Hepatocyte (in vitro differentiated cells): ENCODE measurements around the gene CRNN.

Experiments
- CTCF ChIP-seq: fragments of 200-600 bp; sonication (generic); IDR thresholded peaks from 2 replicates; pipeline ENCODE4 v1.5.1; 2016; ENCODE audit warnings: antibody characterized with exemption, mild to moderate bottlenecking; ENCODE audit not compliant: poor library complexity
- EZH2phosphoT487 ChIP-seq: fragments of 200-600 bp; sonication (generic); IDR thresholded peaks from one replicate; pipeline ENCODE4 v1.6.1; 2018; ENCODE audit warnings: antibody characterized with exemption, mild to moderate bottlenecking, low read depth, moderate library complexity; ENCODE audit not compliant: unreplicated experiment, severe bottlenecking

DNA sequence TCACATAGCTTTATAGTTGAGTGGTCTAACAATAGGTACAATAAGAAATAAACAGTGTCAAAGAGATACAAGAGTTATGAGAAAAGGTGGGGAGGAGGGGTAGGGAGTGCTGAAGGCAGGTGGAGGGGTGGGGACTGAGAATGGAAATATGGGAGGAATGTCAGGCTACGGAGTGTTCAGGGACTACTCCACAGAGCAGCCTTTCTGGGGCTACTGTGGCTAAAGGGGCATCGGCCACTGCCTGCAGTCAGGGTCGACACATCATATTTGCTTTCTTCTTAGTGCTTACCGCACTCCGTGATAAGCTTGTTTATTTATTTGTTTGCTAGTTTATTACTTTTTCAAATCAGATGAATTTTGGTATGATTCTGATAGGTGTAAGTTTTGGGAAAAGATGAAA lies 34.4 kb upstream of the CRNN start:
- TF ChIP-seq CTCF, result no peak
- TF ChIP-seq EZH2phosphoT487, result no peak
